Calu3 (cell line): ENCODE results near the gene KHNYN. TPM values are rescaled to one million over a fixed set of nuclear protein-coding genes. Genes with fewer than 3 reads are reported as not detected.
A peak's percentile ranks its signal among the peaks of the same experiment; 100 is the strongest.

Experiments
- BruUV-seq: library from RNA; stranded (reverse); fragments of 400-500 nt; replicated peaks from 2 replicates; lab custom pipeline; 2021; lab: Mats Ljungman, UMichigan
- CTCF ChIA-PET: fragments of 300-600 bp; sonication (Branson Sonifier 250); formaldehyde crosslinking; loops from one replicate; lab custom pipeline; 2022; ENCODE audit warnings: antibody characterized with exemption; lab: Charles Lee
- DNase-seq: peaks from one replicate; pipeline ENCODE4 v3.0.0; 2022
- H3K27ac Mint-ChIP-seq: one replicate; pipeline ENCODE4 v1.8.0; 2022; ENCODE audit warnings: mixed read lengths; ENCODE audit not compliant: unreplicated experiment
- H3K27me3 Mint-ChIP-seq: one replicate; pipeline ENCODE4 v1.8.0; 2022; ENCODE audit warnings: mixed read lengths; ENCODE audit not compliant: unreplicated experiment
- H3K36me3 Mint-ChIP-seq: one replicate; pipeline ENCODE4 v1.8.0; 2022; ENCODE audit warnings: mild to moderate bottlenecking, moderate library complexity, mixed read lengths; ENCODE audit not compliant: insufficient read depth, unreplicated experiment
- H3K4me1 Mint-ChIP-seq: one replicate; pipeline ENCODE4 v1.8.0; 2022; ENCODE audit warnings: mild to moderate bottlenecking, low read depth, mixed read lengths; ENCODE audit not compliant: unreplicated experiment
- H3K4me3 Mint-ChIP-seq: one replicate; pipeline ENCODE4 v1.8.0; 2022; ENCODE audit warnings: mild to moderate bottlenecking, low read depth, moderate library complexity, mixed read lengths; ENCODE audit not compliant: unreplicated experiment
- H3K9me3 Mint-ChIP-seq: one replicate; pipeline ENCODE4 v1.8.0; 2022; ENCODE audit warnings: low read depth, mixed read lengths; ENCODE audit not compliant: unreplicated experiment
- intact Hi-C: fragments of 100-400 bp; cut with micrococcal nuclease; formaldehyde crosslinking; loops from one replicate; pipeline ENCODE4 v1.10.0; 2022; ENCODE audit not compliant: unreplicated experiment
- total RNA-seq: library from RNA; stranded (reverse); gene quantifications from 2 replicates; pipeline ENCODE4 v1.2.3, GENCODE V29; 2022
- TF ChIP-seq, protein P1 (sequence below): fragments of 200-600 bp; IDR thresholded peaks from one replicate; pipeline ENCODE4 v1.8.0; 2022; ENCODE audit warnings: antibody characterized with exemption; ENCODE audit not compliant: unreplicated experiment

KHNYN gene
- total RNA-seq, 1 experiment from 2014 or later: 47.6 TPM

DNA sequence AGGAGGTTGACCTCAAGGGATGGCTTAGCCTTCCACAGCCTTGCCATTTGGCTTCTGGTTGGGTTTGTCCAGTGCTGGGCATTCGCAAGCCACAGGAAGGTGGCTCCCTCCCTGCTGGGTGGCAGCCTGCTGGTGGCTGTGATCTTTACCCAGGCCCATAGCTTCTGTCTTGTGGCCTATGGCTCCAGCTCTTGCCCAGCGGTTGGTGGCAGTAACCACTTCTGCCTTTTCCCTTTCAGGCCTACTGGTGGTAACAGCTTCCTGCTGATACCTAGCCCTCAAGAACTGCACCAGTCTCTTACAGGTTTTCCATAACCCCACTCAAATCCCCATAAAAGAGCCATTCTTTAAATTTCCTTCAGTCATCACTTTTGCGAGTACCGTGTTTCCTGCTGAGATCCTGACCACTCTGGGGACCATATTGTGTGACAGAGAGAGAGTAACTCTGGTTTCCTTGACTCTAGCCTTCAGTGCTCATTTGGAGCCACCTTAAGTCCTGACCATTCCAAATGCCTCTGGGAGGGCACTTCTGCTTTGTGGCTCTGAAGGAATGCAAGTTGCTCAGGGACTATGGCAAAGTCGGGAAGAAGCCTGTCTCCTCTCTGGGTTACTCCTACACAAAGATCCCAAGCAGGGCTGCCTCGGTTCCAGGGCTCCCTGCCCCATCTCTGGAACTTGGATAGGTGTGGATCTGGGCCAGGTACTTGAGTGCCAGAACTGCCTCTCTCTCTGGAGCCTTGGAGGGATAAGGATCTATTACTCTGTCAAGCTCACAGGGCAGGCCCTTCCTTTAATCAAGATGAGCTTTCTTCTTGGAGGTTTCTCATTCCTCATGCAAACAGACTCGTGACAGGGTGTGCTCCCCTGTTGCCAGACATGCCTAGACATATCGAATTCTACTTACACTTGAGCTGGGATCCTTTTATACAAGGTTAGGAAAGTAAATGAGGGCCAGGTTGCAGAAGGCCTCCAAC, 33.9 kb upstream of the KHNYN start:
- TF ChIP-seq, protein P1, sequence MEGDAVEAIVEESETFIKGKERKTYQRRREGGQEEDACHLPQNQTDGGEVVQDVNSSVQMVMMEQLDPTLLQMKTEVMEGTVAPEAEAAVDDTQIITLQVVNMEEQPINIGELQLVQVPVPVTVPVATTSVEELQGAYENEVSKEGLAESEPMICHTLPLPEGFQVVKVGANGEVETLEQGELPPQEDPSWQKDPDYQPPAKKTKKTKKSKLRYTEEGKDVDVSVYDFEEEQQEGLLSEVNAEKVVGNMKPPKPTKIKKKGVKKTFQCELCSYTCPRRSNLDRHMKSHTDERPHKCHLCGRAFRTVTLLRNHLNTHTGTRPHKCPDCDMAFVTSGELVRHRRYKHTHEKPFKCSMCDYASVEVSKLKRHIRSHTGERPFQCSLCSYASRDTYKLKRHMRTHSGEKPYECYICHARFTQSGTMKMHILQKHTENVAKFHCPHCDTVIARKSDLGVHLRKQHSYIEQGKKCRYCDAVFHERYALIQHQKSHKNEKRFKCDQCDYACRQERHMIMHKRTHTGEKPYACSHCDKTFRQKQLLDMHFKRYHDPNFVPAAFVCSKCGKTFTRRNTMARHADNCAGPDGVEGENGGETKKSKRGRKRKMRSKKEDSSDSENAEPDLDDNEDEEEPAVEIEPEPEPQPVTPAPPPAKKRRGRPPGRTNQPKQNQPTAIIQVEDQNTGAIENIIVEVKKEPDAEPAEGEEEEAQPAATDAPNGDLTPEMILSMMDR: no peak
- intact Hi-C loops: no loop called here
- H3K4me3 Mint-ChIP-seq: no peak overlapping the region
- peaks cover 28% of the 10 kb centered on the region for H3K36me3 Mint-ChIP-seq
- peaks cover 38% of the 10 kb centered on the region for H3K4me1 Mint-ChIP-seq
- no peak for DNase-seq
- no peaks in the 10 kb centered on the region for H3K9me3 Mint-ChIP-seq
- no peaks in the 10 kb centered on the region for H3K27me3 Mint-ChIP-seq
- H3K27ac Mint-ChIP-seq: no peak overlapping the region
- CTCF ChIA-PET: interaction anchor here (0.5 to 1.3 kb wide), 3 partner anchors 33 to 41 kb away, joined by 3 read pairs; no protein-coding TSS in a partner anchor
- no TSS peak for BruUV-seq

DNA sequence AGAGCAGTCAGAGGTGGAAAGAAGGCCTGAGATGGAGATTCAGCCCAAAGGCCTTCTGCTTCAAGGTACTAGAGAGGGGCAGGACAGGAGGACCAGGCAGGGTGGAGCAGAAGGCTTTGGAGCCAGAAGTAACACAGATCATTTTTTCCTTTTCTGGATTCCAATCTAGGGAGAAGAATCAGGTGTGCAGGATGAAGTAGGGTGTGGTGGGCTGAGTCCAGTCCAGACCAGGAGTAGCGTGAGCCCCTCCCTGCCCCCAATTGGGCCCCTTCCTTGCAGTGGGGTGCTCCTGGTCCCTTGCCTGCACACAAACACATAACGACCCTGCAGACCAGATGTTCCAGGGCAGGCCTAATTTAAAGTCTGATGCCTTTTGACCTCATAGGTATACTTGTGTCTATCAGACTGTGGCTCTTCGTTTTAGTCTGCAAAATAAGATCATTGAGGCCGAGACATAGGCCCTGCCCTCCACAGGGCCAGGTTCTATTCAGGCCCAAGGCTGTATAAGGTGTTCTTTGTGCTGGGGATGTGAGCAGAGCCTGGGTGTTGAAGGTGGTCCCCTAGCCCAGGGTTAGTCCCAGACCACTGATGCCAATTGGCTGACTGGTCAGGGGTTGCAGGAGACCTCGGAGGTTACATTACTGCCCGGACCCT, 32.0 kb upstream of the KHNYN start:
- Mint-ChIP-seq H3K4me3 (peak overlapping the region; percentile 7), H3K4me1 (peaks cover 33% of the 10 kb centered on the region), H3K27ac (no peak overlapping the region), H3K9me3 (no peaks in the 10 kb centered on the region), H3K27me3 (no peaks in the 10 kb centered on the region), H3K36me3 (peaks cover 15% of the 10 kb centered on the region)
- TF ChIP-seq, protein P1: no peak
- intact Hi-C loops: no loop called here
- no TSS peak for BruUV-seq
- no peak for DNase-seq
- CTCF ChIA-PET: interaction anchor here (0.7 kb wide), 1 partner anchor 34 kb away, joined by 9 read pairs; no protein-coding TSS in a partner anchor

- no TSS peak for BruUV-seq
- TF ChIP-seq, protein P1: no peak
- DNase-seq: peak; percentile 15
- no peak overlapping the region for H3K4me3 Mint-ChIP-seq
- no peak overlapping the region for H3K27ac Mint-ChIP-seq
- peaks cover 12% of the 10 kb centered on the region for H3K36me3 Mint-ChIP-seq
- CTCF ChIA-PET: interaction anchor here (0.7 to 1.0 kb wide), 3 partner anchors 32 to 55 kb away, joined by 3 to 9 read pairs (median 5); no protein-coding TSS in a partner anchor
- intact Hi-C loops: no loop called here
- H3K4me1 Mint-ChIP-seq: peaks cover 28% of the 10 kb centered on the region
- no peaks in the 10 kb centered on the region for H3K27me3 Mint-ChIP-seq
- no peaks in the 10 kb centered on the region for H3K9me3 Mint-ChIP-seq
These were observed 31.5 kb upstream of the KHNYN start for GRCh38 chr14:24398293-24398652.

- intact Hi-C loops: no loop called here
- Mint-ChIP-seq H3K4me1 (peaks cover 28% of the 10 kb centered on the region), H3K36me3 (peaks cover 12% of the 10 kb centered on the region), H3K27ac (peak within 1 kb of the TSS; percentile 40), H3K4me3 (peak within 1 kb of the TSS; percentile 64), H3K27me3 (no peaks in the 10 kb centered on the region), H3K9me3 (no peaks in the 10 kb centered on the region)
- TF ChIP-seq, protein P1: no peak
- BruUV-seq: no TSS peak
- CTCF ChIA-PET: interaction anchor here (0.7 to 1.0 kb wide), 3 partner anchors 33 to 55 kb away, joined by 3 to 9 read pairs (median 5); no protein-coding TSS in a partner anchor
- peak; percentile 42 for DNase-seq
These were observed 30.9 kb upstream of the KHNYN start, which contains the start of gene NYNRIN for GRCh38 chr14:24398653-24399446. TSS of gene NYNRIN (plus strand) at chr14:24399003. CDS start at chr14:24399247, 244 bp downstream.
